ENCODE results near the gene ADARB1.

The ADARB1 gene

DNA sequence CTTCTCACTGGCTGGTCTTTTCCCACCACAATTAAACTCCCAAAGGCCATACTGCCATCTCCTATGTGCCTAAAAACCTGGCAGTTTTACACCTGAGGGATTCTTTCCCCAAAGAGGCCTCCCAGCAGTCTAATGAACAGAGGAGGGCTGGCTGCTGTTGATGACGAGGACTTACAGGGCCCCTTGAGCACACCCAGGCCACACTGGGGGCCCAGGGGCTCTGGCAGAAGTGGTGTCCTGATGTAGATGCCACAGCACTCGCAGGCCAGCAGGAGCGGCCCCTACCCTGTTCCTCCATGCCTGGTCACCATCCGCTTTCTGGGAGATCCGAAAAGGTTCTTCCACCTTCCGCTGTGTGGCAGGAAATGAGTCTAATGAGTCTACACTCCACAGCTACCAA lies 189.2 kb downstream of the ADARB1 start:
- H3K27me3 ChIP-seq (replicated peaks; ENCODE audit: control insufficient read depth, insufficient read depth, low read length): no peaks in the 10 kb centered on the region
- TF ChIP-seq, protein P1, sequence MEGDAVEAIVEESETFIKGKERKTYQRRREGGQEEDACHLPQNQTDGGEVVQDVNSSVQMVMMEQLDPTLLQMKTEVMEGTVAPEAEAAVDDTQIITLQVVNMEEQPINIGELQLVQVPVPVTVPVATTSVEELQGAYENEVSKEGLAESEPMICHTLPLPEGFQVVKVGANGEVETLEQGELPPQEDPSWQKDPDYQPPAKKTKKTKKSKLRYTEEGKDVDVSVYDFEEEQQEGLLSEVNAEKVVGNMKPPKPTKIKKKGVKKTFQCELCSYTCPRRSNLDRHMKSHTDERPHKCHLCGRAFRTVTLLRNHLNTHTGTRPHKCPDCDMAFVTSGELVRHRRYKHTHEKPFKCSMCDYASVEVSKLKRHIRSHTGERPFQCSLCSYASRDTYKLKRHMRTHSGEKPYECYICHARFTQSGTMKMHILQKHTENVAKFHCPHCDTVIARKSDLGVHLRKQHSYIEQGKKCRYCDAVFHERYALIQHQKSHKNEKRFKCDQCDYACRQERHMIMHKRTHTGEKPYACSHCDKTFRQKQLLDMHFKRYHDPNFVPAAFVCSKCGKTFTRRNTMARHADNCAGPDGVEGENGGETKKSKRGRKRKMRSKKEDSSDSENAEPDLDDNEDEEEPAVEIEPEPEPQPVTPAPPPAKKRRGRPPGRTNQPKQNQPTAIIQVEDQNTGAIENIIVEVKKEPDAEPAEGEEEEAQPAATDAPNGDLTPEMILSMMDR (IDR thresholded peaks at IDR 0.05; ENCODE audit: insufficient read depth, low read length, poor library complexity, severe bottlenecking): no peak
- H3K4me3 ChIP-seq (replicated peaks; ENCODE audit: low read depth, low read length): no peak overlapping the region
- DNase-seq (ENCODE audit: extremely low read depth, insufficient read length): no peak
- peaks cover 20% of the 10 kb centered on the region for H3K36me3 ChIP-seq (ENCODE audit: control insufficient read depth, insufficient read depth, low read length)

DNA sequence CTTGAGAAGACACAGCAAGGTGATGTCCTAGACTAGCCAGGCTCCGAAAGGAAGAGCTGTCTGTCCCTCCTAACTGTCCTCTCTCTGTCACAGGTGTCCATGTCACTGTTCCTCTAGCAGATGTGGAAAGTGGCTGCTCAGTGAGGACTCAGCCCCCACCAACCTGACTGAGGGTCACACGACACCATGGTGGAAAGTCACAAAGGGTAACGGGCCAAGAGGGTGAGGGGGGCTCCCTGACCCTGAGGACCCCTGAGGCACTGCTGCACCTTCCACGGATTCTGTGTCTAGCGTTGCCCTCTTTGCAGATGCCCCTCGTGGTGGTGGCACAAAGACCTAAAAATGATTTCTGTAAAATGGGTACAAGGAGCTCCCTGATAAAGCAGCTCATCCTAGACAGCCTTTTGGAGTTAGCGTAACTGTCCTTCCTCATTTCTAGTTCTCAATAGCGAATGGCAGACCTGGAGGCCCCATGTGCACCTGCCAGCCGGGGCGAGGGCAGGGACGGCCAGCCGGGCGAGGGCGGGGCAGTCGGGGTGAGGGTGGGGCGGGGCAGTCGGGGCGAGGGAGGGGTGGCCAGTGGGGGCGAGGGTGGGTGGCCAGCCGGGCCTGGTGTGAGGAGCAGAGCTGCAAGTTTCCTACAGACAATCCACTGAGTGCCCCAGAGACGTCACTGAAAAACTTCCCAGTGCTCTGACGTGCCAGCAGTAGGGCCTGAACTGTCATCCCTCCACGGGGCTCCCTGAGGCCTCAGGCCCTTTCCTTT lies 189.9 kb downstream of the ADARB1 start:
- Histone ChIP-seq H3K36me3 (ENCODE audit: control insufficient read depth, insufficient read depth, low read length) (peaks cover 20% of the 10 kb centered on the region), H3K4me3 (replicated peaks; ENCODE audit: low read depth, low read length) (no peak overlapping the region), H3K27me3 (replicated peaks; ENCODE audit: control insufficient read depth, insufficient read depth, low read length) (no peaks in the 10 kb centered on the region)
- TF ChIP-seq, protein P1 (IDR thresholded peaks at IDR 0.05; ENCODE audit: insufficient read depth, low read length, poor library complexity, severe bottlenecking): no peak
- DNase-seq (ENCODE audit: extremely low read depth, insufficient read length): no peak

DNA sequence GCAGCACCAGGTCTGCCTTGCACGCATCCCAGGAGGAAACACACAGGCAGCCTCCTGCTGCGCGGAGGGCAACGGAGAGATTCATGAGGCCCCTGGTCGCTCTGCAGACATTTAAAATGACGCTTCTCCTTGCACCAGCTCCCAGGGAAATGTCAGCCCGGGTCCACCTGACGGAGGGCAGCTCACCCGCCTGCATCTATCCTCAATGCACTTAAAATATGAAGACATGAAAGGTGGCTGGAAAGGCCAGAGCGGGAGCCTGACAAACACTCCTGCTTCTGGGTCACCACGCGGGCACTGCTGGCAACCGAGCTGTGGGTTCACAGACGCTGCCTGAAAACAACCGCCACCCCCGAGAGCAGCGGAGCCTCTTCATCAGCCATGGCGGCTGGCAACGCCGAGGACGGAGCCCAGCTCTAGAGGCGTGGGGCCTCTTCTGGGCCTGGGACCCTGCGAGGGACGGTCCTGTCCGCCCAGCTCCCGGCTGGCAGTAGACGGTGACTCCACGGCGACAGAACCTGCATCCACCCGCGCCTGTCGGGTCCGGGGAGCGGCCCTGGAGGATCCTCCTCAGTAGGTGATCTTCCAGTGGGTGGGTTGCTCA lies 190.6 kb downstream of the ADARB1 start:
- no peak for DNase-seq (ENCODE audit: extremely low read depth, insufficient read length)
- Histone ChIP-seq H3K36me3 (ENCODE audit: control insufficient read depth, insufficient read depth, low read length) (peaks cover 21% of the 10 kb centered on the region), H3K4me3 (replicated peaks; ENCODE audit: low read depth, low read length) (no peak overlapping the region), H3K27me3 (replicated peaks; ENCODE audit: control insufficient read depth, insufficient read depth, low read length) (no peaks in the 10 kb centered on the region)
- TF ChIP-seq, protein P1 (IDR thresholded peaks at IDR 0.05; ENCODE audit: insufficient read depth, low read length, poor library complexity, severe bottlenecking): no peak

DNA sequence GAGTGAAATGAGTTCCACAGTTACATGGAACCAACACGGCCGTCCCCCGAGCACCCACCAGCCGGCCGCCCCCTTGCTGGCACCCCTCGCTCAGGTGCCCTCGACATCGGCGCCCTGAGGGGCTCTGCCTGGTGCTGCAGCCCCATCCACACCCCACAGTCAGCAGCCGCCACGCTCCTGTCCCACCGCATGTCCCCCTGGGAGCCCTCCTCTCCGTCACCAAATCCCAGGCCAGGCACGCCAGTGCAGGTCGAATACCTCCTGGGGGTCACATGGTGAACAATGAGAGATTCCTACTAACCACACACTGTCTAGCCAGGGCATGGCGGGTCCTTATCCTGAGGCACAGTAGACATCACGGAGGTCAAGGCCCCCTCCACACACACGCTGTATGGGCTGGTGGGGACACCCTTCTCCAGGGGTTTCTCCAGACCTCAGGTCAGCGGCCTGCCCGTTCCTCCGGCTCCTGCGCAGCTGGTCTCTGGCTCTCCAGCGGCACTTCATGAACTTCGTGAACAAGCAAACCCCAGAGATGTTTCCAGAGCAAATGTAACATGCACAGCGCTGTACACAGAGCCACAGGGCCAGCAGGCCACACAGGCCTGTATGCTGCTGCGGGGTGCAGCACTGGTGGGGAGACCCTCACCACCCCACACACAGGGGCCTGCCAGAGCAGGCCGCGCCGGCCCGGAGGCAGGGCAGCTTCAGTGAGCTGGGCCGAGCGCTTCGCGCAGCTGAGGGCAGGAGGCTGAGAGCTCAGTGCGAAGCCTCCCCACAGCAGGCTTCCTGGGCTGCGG lies 191.5 kb downstream of the ADARB1 start:
- H3K27me3 ChIP-seq (replicated peaks; ENCODE audit: control insufficient read depth, insufficient read depth, low read length): no peaks in the 10 kb centered on the region
- TF ChIP-seq, protein P1 (IDR thresholded peaks at IDR 0.05; ENCODE audit: insufficient read depth, low read length, poor library complexity, severe bottlenecking): no peak
- no peak overlapping the region for H3K4me3 ChIP-seq (replicated peaks; ENCODE audit: low read depth, low read length)
- peaks cover 26% of the 10 kb centered on the region for H3K36me3 ChIP-seq (ENCODE audit: control insufficient read depth, insufficient read depth, low read length)
- DNase-seq (ENCODE audit: extremely low read depth, insufficient read length): no peak

DNA sequence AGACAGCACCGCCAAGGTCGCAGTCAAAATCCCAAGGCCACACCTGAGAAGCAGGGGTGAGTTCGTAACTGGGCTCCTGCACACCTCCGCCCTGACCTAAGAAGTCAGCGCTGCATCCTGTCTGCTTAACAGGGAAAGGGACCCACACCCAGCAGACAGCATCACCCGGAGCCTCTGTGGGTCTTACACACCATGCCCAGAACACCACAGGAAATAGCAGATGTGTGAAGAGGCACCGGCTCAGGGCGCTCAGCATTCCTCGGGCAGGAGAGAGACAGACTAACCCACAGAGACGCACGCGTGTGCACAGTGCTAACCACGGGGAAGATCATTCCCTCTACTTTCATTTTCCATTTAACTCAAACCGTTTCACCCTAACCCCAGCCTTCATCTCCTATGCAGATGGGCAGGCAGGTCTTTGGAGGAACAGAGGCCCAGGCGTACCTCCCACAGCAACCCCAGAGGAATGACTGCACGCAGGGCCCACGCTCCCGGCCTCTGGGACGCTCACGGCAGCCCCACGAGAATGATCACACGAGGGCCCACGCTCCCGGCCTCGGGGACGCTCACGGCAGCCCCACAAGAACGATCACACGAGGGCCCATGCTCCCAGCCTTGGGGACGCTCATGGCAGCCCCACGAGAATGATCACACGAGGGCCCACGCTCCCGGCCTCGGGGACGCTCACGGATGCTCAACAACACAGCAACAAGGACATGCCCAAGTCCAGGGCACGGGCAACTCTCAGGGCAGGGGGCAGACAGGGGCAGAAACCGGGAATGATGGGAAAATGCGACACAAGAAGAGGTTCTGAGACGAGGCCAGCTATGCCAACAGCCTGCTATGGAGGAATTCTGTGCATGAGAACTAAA lies 192.4 kb downstream of the ADARB1 start:
- TF ChIP-seq, protein P1 (IDR thresholded peaks at IDR 0.05; ENCODE audit: insufficient read depth, low read length, poor library complexity, severe bottlenecking): no peak
- H3K36me3 ChIP-seq (ENCODE audit: control insufficient read depth, insufficient read depth, low read length): peaks cover 26% of the 10 kb centered on the region
- H3K27me3 ChIP-seq (replicated peaks; ENCODE audit: control insufficient read depth, insufficient read depth, low read length): no peaks in the 10 kb centered on the region
- H3K4me3 ChIP-seq (replicated peaks; ENCODE audit: low read depth, low read length): no peak overlapping the region
- DNase-seq (ENCODE audit: extremely low read depth, insufficient read length): no peak
